Mucosa of gallbladder (tissue), 1 donor: ENCODE data around the gene WNT6. TPM values are rescaled to one million over a fixed set of nuclear protein-coding genes. Genes with fewer than 3 reads are reported as not detected.

Experiments
- DNase-seq: peaks from one replicate; pipeline ENCODE4 v3.0.0-alpha.2; 2020; ENCODE audit warnings: low spot score
- total RNA-seq: library from RNA; stranded (reverse); gene quantifications from one replicate; pipeline ENCODE4 v1.2.1, GENCODE V29; 2021
- donor health status: DM: no; HTN: no; CAD: no.

Gene WNT6
- total RNA-seq, 1 donor from 2014 or later: 1.5 TPM

- DNase-seq: no peak
These were observed 33.9 kb downstream of the WNT6 start for GRCh38 chr2:218893349-218894150.

- no peak for DNase-seq
These were observed 34.7 kb downstream of the WNT6 start for GRCh38 chr2:218894151-218894879.

DNA sequence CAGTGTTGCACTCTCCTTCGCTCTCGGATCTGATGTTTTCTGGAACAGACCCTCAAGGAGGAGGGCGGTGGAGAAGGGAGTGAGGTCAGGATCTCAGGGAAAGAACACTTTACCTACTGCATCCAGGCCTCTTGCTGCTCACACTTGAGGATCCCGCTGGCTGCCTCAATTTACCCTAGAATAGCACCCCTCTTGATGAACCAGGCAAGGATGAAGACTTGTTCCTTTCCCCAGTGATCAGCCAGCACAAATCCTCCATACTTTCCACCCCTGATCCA is 35.2 kb downstream of the WNT6 start:
- DNase-seq: no peak

DNA sequence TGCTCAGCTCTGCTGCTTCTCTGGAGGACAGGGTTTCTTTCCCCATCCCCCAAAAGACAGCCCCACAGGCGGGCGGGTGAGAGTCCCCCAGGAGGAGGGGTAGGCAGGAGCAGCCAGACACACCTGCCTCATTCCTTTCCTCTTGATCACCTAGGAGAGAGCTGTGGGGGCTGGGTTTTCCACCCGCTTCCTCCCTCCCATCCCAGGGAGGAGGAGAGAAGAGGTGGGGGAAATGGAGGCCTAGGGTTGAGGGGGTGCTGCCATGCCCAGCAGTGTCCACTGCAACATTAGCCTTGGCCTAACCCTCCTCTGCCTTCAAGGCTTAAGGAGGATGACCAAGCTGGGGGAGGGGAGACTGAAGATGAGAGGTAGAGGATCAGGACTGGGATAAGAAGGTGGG is 35.7 kb downstream of the WNT6 start:
- DNase-seq: no peak

DNA sequence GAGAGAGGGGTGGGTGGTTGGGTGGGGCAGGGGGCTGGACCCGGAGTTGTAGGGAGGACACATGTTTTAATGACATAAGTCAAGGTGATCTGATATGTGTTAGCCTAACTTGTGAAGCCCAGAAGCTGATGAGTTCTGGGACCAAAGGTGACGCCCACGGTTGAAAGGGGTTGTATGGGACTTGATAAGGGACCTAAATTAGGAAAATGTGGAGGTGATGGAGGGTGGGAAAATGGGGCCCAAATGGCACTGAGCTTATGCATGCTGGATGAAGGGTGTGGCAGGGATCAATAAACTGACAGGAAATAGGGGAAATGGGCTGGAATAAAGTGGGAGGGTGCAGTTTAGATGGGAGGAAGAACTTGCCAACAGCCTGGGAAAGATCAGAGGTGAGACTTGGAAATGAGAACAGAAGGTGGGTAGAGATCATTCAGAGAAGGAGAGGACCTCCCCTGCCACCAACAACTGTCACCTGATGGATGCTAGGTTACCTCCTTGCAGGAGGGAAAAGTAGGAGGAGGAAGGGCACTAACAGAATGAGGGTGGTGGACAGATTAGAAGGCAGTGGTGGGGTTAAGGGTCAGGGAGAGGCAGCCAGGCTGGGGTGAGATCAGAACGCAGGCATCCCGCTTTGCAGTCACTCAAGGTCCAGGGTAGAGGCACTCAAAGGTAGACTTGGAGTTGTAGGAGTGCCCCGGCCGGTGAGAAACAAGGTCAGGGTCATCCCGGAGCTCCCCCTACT is 36.3 kb downstream of the WNT6 start:
- DNase-seq: no peak

DNA sequence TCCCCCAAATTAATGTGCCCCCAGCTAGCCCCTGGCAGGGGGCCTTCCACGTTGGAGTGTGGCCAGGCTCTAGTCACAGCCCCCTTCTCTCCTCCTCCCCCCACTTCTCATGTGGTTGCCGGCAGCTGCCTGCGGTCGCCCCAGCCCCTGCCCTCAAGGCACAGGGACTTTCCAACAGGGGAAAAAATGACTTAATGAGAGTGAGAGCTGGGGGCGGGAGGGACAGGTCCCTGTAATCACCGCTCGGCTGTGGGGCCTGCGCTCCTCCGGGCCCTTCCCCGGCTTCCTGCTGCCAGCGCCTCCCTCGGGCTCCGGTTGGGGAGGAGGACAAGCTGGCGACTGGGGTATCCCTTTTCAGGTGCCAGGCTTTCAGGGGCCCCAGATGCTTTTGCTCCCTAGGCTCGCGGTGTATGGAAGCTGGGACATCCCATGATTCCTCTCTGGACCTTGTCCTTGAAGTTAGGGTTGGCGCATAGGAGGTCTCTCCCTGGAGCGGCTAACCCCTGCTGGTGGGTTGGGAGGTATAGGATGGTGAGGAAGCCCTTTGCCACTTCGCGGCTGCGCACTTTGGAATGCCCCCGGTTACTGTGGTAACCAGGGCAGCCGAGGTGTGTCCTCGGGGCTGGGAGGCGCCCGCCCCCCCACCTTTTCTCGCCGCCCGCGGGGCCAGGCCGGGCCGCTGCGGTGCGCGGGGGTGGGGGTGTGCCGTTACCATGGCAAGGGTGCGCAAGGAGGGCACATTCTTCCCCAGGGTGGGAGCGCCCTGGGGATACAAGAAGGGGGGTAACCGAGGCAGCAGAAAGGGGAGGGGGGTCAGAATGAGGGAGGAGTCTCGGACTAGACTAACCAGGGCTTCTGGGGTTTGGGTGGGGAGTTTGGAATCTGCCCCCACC is 37.1 kb downstream of the WNT6 start:
- DNase-seq: no peak

DNA sequence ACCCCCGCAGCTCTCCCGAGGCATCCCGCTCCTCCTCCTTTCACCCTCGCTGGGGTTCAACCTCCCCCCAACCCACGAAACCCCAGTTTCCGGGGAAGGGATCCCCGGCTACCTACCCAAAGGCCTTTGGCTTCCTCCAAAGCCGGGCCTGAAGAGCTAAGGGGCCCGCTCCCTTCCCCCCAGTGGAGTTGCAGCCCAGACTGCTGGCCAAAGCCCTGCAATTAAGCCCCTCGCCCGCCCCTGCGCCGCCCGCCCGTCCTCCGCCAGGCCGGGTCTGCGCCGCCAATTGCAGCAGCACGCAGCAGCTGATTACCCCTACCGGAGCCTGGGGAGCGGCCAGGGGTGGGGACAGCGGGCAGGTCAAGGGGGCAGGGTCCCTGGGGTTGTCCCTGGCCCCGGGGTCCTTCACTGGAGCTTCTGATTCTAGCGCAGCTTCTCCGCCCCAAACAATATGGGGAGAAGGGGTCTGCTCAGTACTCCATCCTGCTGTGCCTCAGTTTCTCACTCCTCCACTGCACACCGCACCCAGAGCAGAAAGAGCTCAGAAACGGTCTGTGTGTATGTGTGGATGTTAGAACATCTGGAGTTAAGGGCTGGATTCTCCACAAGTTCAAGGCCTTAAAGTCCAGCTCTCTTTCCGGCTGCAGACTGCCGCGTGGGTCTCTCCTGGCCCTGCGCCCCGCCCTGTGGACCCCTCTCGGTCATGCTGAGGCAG is 37.9 kb downstream of the WNT6 start:
- DNase-seq: no peak

DNA sequence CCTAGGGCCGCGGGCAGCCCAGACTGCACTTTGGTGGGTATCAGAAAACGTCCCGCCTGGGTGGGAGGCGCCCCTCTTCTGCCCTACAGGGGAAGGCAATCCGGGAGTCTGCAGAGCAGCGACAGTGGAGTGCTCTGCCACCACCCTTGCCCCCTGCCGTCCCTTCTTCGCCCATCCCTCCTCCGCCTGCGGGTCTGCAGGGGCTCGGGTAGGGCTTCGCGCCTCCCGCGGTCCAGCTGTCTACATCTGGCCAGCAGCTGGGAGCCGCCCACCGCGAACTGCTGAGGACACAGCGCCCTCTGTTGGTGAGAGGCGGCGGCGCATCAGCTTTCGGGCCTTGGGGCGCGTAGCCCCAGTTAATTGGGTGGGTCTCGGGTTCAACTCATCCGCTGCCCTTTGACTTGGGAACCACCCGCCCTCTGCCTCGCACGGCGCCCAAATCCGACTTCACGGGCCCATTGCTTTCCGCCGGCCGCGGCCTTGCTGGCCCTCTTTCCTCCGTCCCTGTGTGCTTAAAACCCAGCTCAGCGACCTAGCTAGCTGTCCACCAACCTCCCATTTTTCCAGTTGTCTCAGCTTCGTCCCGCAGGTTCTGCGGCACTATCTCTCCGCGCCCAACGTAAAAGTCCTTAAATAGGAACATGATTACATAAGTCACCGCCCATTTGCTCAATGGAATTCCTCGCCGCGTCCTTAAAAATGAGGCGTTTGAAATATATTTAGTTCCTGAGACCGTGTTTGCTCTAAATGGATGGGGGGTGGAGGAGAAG is 38.7 kb downstream of the WNT6 start:
- peak; percentile 56 for DNase-seq

GRCh38 chr2:218899147-218899546 is 39.5 kb downstream of the WNT6 start:
- DNase-seq: no peak

- no peak for DNase-seq
These were observed 42.8 kb downstream of the WNT6 start for GRCh38 chr2:218902427-218902826.

- DNase-seq: no peak
These were observed 44.6 kb downstream of the WNT6 start for GRCh38 chr2:218904176-218904575.

DNA sequence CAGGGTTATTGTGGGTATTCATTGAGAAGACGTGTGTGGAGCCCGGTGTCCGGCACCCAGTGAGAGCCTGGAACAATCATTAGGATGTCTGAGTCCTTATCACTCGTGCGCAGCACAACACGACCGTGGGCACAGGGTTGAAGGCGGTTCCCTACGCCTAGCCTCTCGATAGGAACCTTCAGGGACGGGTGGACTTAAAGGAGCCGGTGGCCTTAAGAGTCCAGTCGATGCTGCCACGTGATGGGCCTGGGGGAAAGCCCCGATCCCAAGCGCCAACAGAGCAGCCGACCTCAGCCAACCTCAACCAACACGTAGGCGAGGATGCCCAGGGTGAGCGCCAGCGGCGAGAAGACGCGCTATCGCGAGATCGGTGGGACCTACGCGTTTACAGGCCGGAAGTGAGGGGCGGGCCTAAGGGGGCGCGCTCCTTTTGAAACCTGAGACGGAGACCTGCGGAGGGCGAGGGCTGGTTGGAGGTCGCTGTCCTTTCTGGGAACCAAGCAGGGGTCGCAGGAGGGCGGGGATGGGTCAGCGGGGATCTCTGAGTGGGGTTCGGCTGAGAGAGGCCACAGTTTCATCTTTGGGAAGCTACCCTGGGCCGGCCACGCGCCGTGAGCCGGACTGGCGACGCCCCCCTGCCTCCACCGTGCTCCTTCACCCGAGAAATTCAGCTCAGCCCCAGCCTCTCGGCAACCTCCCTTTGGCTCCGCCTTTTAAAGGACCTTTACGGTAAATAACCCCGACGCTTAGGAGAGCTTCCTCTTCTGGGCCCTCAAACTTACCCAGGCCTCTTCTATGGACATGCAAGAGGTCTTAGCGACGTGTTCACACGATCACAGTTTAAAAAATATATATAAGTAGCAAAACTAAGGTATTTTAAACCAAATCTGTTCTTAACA is 49.4 kb downstream of the WNT6 start:
- peak; percentile 93 for DNase-seq

DNA sequence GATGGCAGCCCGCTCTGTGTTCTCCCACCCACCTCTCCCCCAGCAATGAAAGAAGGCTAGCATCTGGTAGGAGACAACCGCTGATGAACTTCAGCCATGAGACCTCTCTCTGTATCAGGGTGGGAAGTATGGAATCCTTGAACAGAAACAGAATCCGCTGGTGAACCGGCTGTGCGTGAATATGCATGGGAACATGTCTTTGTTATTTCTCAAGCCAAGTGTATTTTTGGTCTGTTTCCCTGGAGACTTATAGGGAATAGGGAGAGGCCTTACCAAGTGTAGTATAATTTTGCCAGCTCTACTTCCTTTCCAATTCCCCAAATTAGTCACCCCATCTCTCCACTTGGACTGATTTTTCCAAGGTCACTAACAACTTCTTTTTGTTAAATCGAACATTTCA is 51.1 kb downstream of the WNT6 start:
- DNase-seq: no peak

GRCh38 chr2:218920504-218920903 is 60.9 kb downstream of the WNT6 start:
- DNase-seq: no peak

Other genes starting within 250 kb of the WNT6 start
- 32.8 TPM for gene ZNF142, start 200.2 kb upstream of the WNT6 start, total RNA-seq
- gene BCS1L, start 200.1 kb upstream of the WNT6 start, total RNA-seq: 36.4 TPM
- gene RNF25, start 187.8 kb upstream of the WNT6 start, total RNA-seq: 28.1 TPM
- 71.1 TPM for gene STK36, start 187.7 kb upstream of the WNT6 start, total RNA-seq
- gene TTLL4, start 149.0 kb upstream of the WNT6 start, total RNA-seq: 33.7 TPM
- gene CYP27A1, start 77.7 kb upstream of the WNT6 start, total RNA-seq: 20.4 TPM
- not detected for gene PRKAG3, start 28.0 kb upstream of the WNT6 start, total RNA-seq
- gene WNT10A, start 21.0 kb downstream of the WNT6 start, total RNA-seq: 0.12 TPM
- gene CDK5R2, start 99.9 kb downstream of the WNT6 start, total RNA-seq: 0.14 TPM
- not detected for gene FEV, start 125.4 kb downstream of the WNT6 start, total RNA-seq
- not detected for gene CRYBA2, start 133.6 kb downstream of the WNT6 start, total RNA-seq
- gene CFAP65, start 181.7 kb downstream of the WNT6 start, total RNA-seq: 0.29 TPM
- gene IHH, start 201.1 kb downstream of the WNT6 start, total RNA-seq: 12.8 TPM